Measurements from ENCODE around the gene FBXO34. TPM values are rescaled to one million over a fixed set of nuclear protein-coding genes. Genes with fewer than 3 reads are reported as not detected.

FBXO34 gene
- total RNA-seq, 2 donors from 2014 or later = 26.0 to 32.7 TPM

GRCh38 chr14:55255979-55256378 is 15.2 kb upstream of the FBXO34 start:
- TF ChIP-seq, protein P1, sequence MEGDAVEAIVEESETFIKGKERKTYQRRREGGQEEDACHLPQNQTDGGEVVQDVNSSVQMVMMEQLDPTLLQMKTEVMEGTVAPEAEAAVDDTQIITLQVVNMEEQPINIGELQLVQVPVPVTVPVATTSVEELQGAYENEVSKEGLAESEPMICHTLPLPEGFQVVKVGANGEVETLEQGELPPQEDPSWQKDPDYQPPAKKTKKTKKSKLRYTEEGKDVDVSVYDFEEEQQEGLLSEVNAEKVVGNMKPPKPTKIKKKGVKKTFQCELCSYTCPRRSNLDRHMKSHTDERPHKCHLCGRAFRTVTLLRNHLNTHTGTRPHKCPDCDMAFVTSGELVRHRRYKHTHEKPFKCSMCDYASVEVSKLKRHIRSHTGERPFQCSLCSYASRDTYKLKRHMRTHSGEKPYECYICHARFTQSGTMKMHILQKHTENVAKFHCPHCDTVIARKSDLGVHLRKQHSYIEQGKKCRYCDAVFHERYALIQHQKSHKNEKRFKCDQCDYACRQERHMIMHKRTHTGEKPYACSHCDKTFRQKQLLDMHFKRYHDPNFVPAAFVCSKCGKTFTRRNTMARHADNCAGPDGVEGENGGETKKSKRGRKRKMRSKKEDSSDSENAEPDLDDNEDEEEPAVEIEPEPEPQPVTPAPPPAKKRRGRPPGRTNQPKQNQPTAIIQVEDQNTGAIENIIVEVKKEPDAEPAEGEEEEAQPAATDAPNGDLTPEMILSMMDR (IDR thresholded peaks at IDR 0.05) = no peak
- Histone ChIP-seq H3K4me3 (no peak overlapping the region), H3K4me1 (no peaks in the 10 kb centered on the region), H3K27me3 (no peaks in the 10 kb centered on the region), H3K36me3 (no peaks in the 10 kb centered on the region), H3K9me3 (no peaks in the 10 kb centered on the region), H3K27ac (no peak overlapping the region)
- no peak for DNase-seq (ENCODE audit: low spot score)

DNA sequence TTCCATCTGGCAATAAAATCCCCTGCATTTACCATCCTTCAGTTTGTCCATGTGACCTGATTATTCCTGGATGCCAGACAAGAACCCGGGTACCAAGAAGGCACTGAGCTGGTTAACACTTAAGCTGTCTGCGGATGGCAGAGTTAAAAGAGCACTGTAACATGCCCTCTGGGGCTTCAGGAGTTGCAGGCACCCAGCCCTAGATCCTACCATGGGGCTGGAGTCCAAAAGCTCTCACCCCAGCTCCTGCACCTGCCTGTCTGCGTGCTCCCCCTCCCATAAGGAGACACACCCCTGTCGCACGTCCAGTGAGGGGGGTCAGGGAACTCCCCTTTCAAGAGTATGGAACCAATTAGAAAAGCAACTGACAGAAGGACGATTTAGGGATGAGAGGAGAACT is 14.6 kb upstream of the FBXO34 start:
- no peaks in the 10 kb centered on the region for H3K9me3 ChIP-seq

DNA sequence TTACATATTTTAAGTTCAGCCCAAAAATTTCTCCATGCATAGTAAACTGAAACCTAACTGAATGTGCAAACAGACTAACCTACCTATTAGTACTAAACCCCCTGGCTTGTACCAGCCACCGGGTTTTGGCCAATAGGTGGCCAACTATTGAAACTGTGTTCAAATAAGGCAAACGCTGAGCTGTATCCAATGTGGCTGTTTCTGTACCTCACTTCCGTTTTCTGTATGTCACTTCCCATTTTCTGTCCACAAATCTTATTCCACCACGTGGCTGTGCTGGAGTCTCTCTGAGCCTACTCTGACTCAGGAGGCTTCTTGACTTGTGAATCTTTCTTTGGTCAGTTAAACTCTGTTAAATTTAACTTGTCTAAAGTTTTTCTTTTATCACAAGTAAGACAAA is 6.0 kb upstream of the FBXO34 start:
- no peaks in the 10 kb centered on the region for H3K36me3 ChIP-seq
- TF ChIP-seq, protein P1 (IDR thresholded peaks at IDR 0.05) = no peak

More for the DNA sequence above, 14.6 kb upstream of the FBXO34 start:
- DNase-seq (ENCODE audit: low spot score) = no peak
- TF ChIP-seq, protein P1 (IDR thresholded peaks at IDR 0.05) = no peak
- Histone ChIP-seq H3K4me3 (no peak overlapping the region), H3K36me3 (no peaks in the 10 kb centered on the region), H3K27me3 (no peaks in the 10 kb centered on the region), H3K27ac (no peak overlapping the region), H3K4me1 (no peaks in the 10 kb centered on the region)

GRCh38 chr14:55267820-55268219 is 3.4 kb upstream of the FBXO34 start:
- Histone ChIP-seq H3K9me3 (no peaks in the 10 kb centered on the region), H3K36me3 (no peaks in the 10 kb centered on the region), H3K27ac (no peak overlapping the region), H3K4me1 (peaks cover 0 to 5% of the 10 kb centered on the region in 2 donors), H3K27me3 (no peaks in the 10 kb centered on the region), H3K4me3 (no peak overlapping the region)
- no peak for DNase-seq (ENCODE audit: low spot score)
- TF ChIP-seq, protein P1 (IDR thresholded peaks at IDR 0.05) = no peak

More for the DNA sequence above, 6.0 kb upstream of the FBXO34 start:
- H3K9me3 ChIP-seq = no peaks in the 10 kb centered on the region
- no peaks in the 10 kb centered on the region for H3K4me1 ChIP-seq
- no peaks in the 10 kb centered on the region for H3K27me3 ChIP-seq
- no peak overlapping the region for H3K27ac ChIP-seq
- no peak overlapping the region for H3K4me3 ChIP-seq
- DNase-seq (ENCODE audit: low spot score) = no peak

DNA sequence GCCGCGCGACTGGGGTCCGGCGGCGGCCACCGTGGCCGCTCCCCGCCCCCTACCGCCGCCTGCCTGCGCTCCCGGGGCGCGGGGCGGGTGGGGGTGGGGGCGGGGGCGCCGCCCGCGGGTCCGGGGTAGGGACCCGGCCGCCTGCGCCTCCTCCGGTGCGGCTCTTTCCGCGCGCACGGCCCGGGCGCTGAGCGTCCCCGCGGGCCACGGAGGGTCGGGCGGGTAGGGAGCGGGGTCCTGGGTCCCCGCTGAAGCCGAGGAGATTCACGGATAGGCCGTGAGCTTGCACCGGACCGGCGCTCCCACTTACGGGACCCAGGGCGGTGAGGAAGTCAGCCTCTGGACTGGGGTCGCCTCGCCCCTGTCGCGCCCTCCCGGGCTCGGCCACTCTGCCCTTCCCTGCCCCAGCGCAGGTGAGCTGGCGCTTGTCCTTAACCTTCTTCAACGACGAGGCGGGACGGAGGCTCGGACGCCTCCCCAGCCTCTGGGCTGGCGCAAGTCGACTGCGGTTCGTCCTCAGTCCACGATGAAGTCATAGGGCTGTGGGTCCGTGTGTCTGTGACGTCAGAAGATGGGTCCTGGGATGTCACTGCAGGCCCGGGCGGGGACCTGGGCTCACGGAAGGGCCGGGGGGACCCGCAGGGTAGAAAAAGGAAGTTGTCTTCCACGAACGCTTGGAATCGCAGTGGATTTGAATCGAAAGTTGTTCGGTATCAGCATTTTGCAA is 514 bp downstream of the FBXO34 start:
- Histone ChIP-seq H3K9me3 (no peaks in the 10 kb centered on the region), H3K4me1 (peaks cover 0 to 39% of the 10 kb centered on the region in 2 donors)
- TF ChIP-seq, protein P1 (IDR thresholded peaks at IDR 0.05) = no peak

More for the DNA sequence above, 514 bp downstream of the FBXO34 start:
- Histone ChIP-seq H3K27me3 (no peaks in the 10 kb centered on the region), H3K4me3 (peak overlapping the region; percentile 90 to 97), H3K27ac (peak overlapping the region; percentile 95 to 98), H3K36me3 (no peaks in the 10 kb centered on the region)
- DNase-seq (ENCODE audit: low spot score) = peak; percentile 82

Data from right atrium auricular region (tissue), 2 donors.